ENCODE measurements around the gene HINFP. TPM values are rescaled to one million over a fixed set of nuclear protein-coding genes. Genes with fewer than 3 reads are reported as not detected.

The HINFP gene
- total RNA-seq, 1 donor from 2014 or later: 32.8 TPM

- H3K9me3 Mint-ChIP-seq: no peaks in the 10 kb centered on the region
- no peak for DNase-seq (ENCODE audit: low spot score in 2 of 2, unreplicated experiment in 2 of 2)
- H3K36me3 Mint-ChIP-seq: no peaks in the 10 kb centered on the region
Observed at GRCh38 chr11:119089319-119089718, 32.1 kb upstream of the HINFP start.

GRCh38 chr11:119091178-119091577 is 30.2 kb upstream of the HINFP start:
- Mint-ChIP-seq H3K27ac (peak overlapping the region; percentile 18), H3K4me3 (no peak overlapping the region), H3K4me1 (peaks cover 33% of the 10 kb centered on the region), H3K36me3 (no peaks in the 10 kb centered on the region), H3K9me3 (no peaks in the 10 kb centered on the region), H3K27me3 (ENCODE audit: low read depth) (no peaks in the 10 kb centered on the region)
- DNase-seq (ENCODE audit: low spot score in 2 of 2, unreplicated experiment in 2 of 2): no peak
- TF ChIP-seq CTCF (IDR thresholded peaks at IDR 0.05; ENCODE audit: unreplicated experiment): no peak

More at GRCh38 chr11:119089319-119089718, 32.1 kb upstream of the HINFP start:
- Mint-ChIP-seq H3K27me3 (ENCODE audit: low read depth) (no peaks in the 10 kb centered on the region), H3K27ac (no peak overlapping the region), H3K4me3 (no peak overlapping the region), H3K4me1 (peaks cover 38% of the 10 kb centered on the region)
- TF ChIP-seq CTCF (IDR thresholded peaks at IDR 0.05; ENCODE audit: unreplicated experiment): no peak

GRCh38 chr11:119091966-119092879 is 29.2 kb upstream of the HINFP start:
- Mint-ChIP-seq H3K27me3 (ENCODE audit: low read depth) (no peaks in the 10 kb centered on the region), H3K27ac (peak overlapping the region; percentile 53), H3K4me1 (peaks cover 32% of the 10 kb centered on the region), H3K9me3 (no peaks in the 10 kb centered on the region), H3K4me3 (peak overlapping the region; percentile 89), H3K36me3 (peaks cover 6% of the 10 kb centered on the region)
- TF ChIP-seq CTCF (IDR thresholded peaks at IDR 0.05; ENCODE audit: unreplicated experiment): no peak
- no peak for DNase-seq (ENCODE audit: low spot score in 2 of 2, unreplicated experiment in 2 of 2)

GRCh38 chr11:119092880-119093842 is 28.2 kb upstream of the HINFP start:
- Mint-ChIP-seq H3K9me3 (no peaks in the 10 kb centered on the region), H3K4me3 (peak overlapping the region; percentile 89), H3K27me3 (ENCODE audit: low read depth) (no peaks in the 10 kb centered on the region), H3K27ac (peak overlapping the region; percentile 92), H3K36me3 (peaks cover 11% of the 10 kb centered on the region), H3K4me1 (peaks cover 30% of the 10 kb centered on the region)
- DNase-seq (ENCODE audit: low spot score in 2 of 2, unreplicated experiment in 2 of 2): no peak
- no peak for TF ChIP-seq CTCF (IDR thresholded peaks at IDR 0.05; ENCODE audit: unreplicated experiment)

GRCh38 chr11:119093942-119094815 is 27.2 kb upstream of the HINFP start:
- Mint-ChIP-seq H3K4me3 (peak overlapping the region; percentile 89), H3K4me1 (peaks cover 30% of the 10 kb centered on the region), H3K27ac (peak overlapping the region; percentile 94), H3K36me3 (peaks cover 20% of the 10 kb centered on the region), H3K27me3 (ENCODE audit: low read depth) (no peaks in the 10 kb centered on the region), H3K9me3 (no peaks in the 10 kb centered on the region)
- DNase-seq (ENCODE audit: low spot score in 2 of 2, unreplicated experiment in 2 of 2): peak in 1 of 2 experiments; percentile 47
- no peak for TF ChIP-seq CTCF (IDR thresholded peaks at IDR 0.05; ENCODE audit: unreplicated experiment)

All from mesothelial cell of epicardium (in vitro differentiated cells).